B cell (primary cell): ENCODE results near the gene HSD11B1. TPM values are rescaled to one million over a fixed set of nuclear protein-coding genes. Genes with fewer than 3 reads are reported as not detected.
A peak's percentile ranks its signal among the peaks of the same experiment; 100 is the strongest.

Experiments used
- ATAC-seq: fragments of 200-7000 bp; cut with Tn5 transposase; one replicate; pipeline ENCODE4 v1.10.0; 2021; ENCODE audit warnings: low read depth, mild to moderate bottlenecking, moderate number of reproducible peaks, moderate library complexity
- CTCF ChIA-PET: fragments of 350-600 bp; sonication (Branson Sonifier 250); formaldehyde crosslinking; loops from one replicate; lab custom pipeline; 2021; ENCODE audit warnings: antibody characterized with exemption, inconsistent platforms; lab: Charles Lee
- POLR2A ChIA-PET: fragments of 350-600 bp; sonication (Branson Sonifier 250); formaldehyde crosslinking; loops from one replicate; lab custom pipeline; 2021; ENCODE audit warnings: antibody characterized with exemption; lab: Charles Lee
- DNase-seq: peaks from one replicate; pipeline ENCODE4 v3.0.0; 2013
- H2AFZ ChIP-seq: 2 replicates; pipeline ENCODE4 v1.6.1; 2012; ENCODE audit warnings: mild to moderate bottlenecking, low read depth, low read length; ENCODE audit not compliant: insufficient read depth, poor library complexity, severe bottlenecking
- H3K27ac ChIP-seq, 2 donors: 1 replicate in 1 of 2; 2 replicates in 1 of 2; pipeline ENCODE4 v1.5.1; 2012 to 2013; ENCODE audit warnings: low read length in 2 of 2, mild to moderate bottlenecking in 2 of 2, moderate library complexity in 1 of 2
- H3K27me3 ChIP-seq, 4 experiments: fragments of 200-600 bp in 1 of 4; sonication (generic) in 1 of 4; replicated peaks in 1 of 4; 1 replicate in 2 of 4; 2 replicates in 2 of 4; pipeline versions ENCODE4 v1.6.1 to v1.7.0; 2013 to 2016; ENCODE audit warnings: low read length in 3 of 4, mild to moderate bottlenecking in 2 of 4, mixed read lengths in 1 of 4, moderate library complexity in 1 of 4; ENCODE audit not compliant: insufficient read depth in 4 of 4, control insufficient read depth in 3 of 4; ENCODE audit errors: control extremely low read depth in 1 of 4
- H3K36me3 ChIP-seq, 2 experiments: replicated peaks in 1 of 2; 1 replicate in 1 of 2; 2 replicates in 1 of 2; pipeline versions ENCODE4 v1.6.1 to v1.7.1; 2013; ENCODE audit warnings: low read length in 1 of 2; ENCODE audit not compliant: insufficient read depth in 2 of 2, control insufficient read depth in 1 of 2; ENCODE audit errors: control extremely low read depth in 1 of 2, extremely low read depth in 1 of 2
- H3K4me1 ChIP-seq, 2 donors: fragments of 200-600 bp in 1 of 2; sonication (generic) in 1 of 2; 1 replicate in 1 of 2; 2 replicates in 1 of 2; pipeline versions ENCODE4 v1.5.1 to v1.6.1; 2013 to 2017; ENCODE audit warnings: low read length in 2 of 2; ENCODE audit not compliant: control insufficient read depth in 2 of 2, insufficient read depth in 2 of 2
- H3K4me2 ChIP-seq: replicated peaks from 2 replicates; pipeline ENCODE3; 2012; ENCODE audit warnings: mild to moderate bottlenecking, low read depth, low read length; ENCODE audit not compliant: poor library complexity, severe bottlenecking
- H3K4me3 ChIP-seq, 5 experiments: fragments of 200-600 bp in 1 of 5; sonication (generic) in 1 of 5; 1 replicate in 3 of 5; 2 replicates in 2 of 5; pipeline versions ENCODE4 v1.5.1 to v1.7.0; 2011 to 2016; ENCODE audit warnings: low read length in 4 of 5, mild to moderate bottlenecking in 4 of 5, low read depth in 2 of 5, control low read depth in 1 of 5, moderate library complexity in 1 of 5; ENCODE audit not compliant: insufficient read depth in 1 of 5; ENCODE audit errors: control extremely low read depth in 1 of 5, extremely low read depth in 1 of 5
- H3K79me2 ChIP-seq: fragments of 200-600 bp; sonication (generic); one replicate; pipeline ENCODE4 v1.6.0; 2016; ENCODE audit warnings: low read length; ENCODE audit not compliant: control insufficient read depth, insufficient read depth
- H3K9ac ChIP-seq: fragments of 200-600 bp; sonication (generic); 2 replicates; pipeline ENCODE4 v1.6.1; 2017; ENCODE audit warnings: mild to moderate bottlenecking, low read length, moderate library complexity
- H3K9me3 ChIP-seq, 3 donors: one replicate each; pipeline versions ENCODE4 v1.6.1 to v1.7.1; 2013; ENCODE audit warnings: low read length in 2 of 3; ENCODE audit not compliant: control insufficient read depth in 2 of 3, insufficient read depth in 1 of 3; ENCODE audit errors: control extremely low read depth in 1 of 3
- H4K20me1 ChIP-seq: 2 replicates; pipeline ENCODE4 v1.6.0; 2012; ENCODE audit warnings: mild to moderate bottlenecking, low read length; ENCODE audit not compliant: insufficient read depth, control insufficient read depth, poor library complexity, severe bottlenecking
- H3K27ac Mint-ChIP-seq: one replicate; pipeline ENCODE4 v1.8.0; 2021; ENCODE audit warnings: mixed read lengths
- H3K27me3 Mint-ChIP-seq: one replicate; pipeline ENCODE4 v1.8.0; 2021; ENCODE audit warnings: mixed read lengths
- H3K4me1 Mint-ChIP-seq: one replicate; pipeline ENCODE4 v1.8.0; 2021; ENCODE audit warnings: mixed read lengths
- H3K4me3 Mint-ChIP-seq: one replicate; pipeline ENCODE4 v1.8.0; 2021; ENCODE audit warnings: mixed read lengths
- H3K9me3 Mint-ChIP-seq: one replicate; pipeline ENCODE4 v1.8.0; 2022; ENCODE audit warnings: mixed read lengths; ENCODE audit not compliant: insufficient read depth
- EZH2 ChIP-seq: IDR thresholded peaks from 2 replicates; pipeline ENCODE4 v1.6.1; 2012; ENCODE audit warnings: borderline replicate concordance, low read depth, mild to moderate bottlenecking, moderate library complexity, low read length; ENCODE audit not compliant: insufficient read depth, poor library complexity, severe bottlenecking
- WGBS: methylation state at CpG from one replicate; pipeline ENCODE4 v1.1.5; 2013; ENCODE audit warnings: missing lambda C conversion rate; ENCODE audit not compliant: insufficient coverage; 5-methylcytosine and 5-hydroxymethylcytosine counted together
- intact Hi-C: fragments of 100-400 bp; cut with micrococcal nuclease; formaldehyde crosslinking; loops from one replicate; pipeline ENCODE4 v1.10.0; 2022
- polyA plus RNA-seq: library from polyadenylated mRNA; depleted of rRNA; stranded (reverse); fragments of >200 nt; gene quantifications from 2 replicates; pipeline ENCODE4 v1.2.3, GENCODE V29; 2012
- total RNA-seq, 2 donors: library from RNA; stranded (reverse); fragments of 120-200 nt in 1 of 2; gene quantifications; 1 replicate in 1 of 2; 2 replicates in 1 of 2; pipeline versions ENCODE4 v1.2.3 to v1.2.4, GENCODE V29; 2013 to 2022
- TF ChIP-seq, protein P1 (sequence below): fragments of 200-600 bp; IDR thresholded peaks from one replicate; pipeline ENCODE4 v1.8.0; 2022; ENCODE audit warnings: antibody characterized with exemption, mild to moderate bottlenecking

Gene HSD11B1
- total and polyA plus RNA-seq, 2 donors (not counting 1 experiment from before 2014, with no cell fraction given), result not detected

DNA sequence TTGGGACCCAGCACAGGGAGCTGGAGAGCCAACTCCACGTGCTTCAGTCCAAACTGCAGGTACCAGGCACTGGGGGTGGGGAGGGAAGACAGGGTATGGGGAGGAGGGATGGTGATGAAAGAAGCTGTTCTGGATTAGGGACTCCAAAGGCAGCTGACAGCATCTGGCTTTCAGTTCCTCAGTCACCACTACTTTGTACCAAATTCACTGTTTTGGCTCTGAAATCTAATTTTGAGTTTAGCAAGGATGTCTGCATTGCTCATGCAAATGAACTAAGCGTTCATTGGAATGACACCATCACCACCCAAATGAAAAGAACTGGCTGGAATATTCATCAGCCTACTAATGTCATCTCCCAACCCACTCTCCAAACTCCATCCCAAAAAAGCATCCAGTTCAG is 71.0 kb downstream of the HSD11B1 start:
- TF ChIP-seq EZH2, result no peak
- TF ChIP-seq, protein P1, sequence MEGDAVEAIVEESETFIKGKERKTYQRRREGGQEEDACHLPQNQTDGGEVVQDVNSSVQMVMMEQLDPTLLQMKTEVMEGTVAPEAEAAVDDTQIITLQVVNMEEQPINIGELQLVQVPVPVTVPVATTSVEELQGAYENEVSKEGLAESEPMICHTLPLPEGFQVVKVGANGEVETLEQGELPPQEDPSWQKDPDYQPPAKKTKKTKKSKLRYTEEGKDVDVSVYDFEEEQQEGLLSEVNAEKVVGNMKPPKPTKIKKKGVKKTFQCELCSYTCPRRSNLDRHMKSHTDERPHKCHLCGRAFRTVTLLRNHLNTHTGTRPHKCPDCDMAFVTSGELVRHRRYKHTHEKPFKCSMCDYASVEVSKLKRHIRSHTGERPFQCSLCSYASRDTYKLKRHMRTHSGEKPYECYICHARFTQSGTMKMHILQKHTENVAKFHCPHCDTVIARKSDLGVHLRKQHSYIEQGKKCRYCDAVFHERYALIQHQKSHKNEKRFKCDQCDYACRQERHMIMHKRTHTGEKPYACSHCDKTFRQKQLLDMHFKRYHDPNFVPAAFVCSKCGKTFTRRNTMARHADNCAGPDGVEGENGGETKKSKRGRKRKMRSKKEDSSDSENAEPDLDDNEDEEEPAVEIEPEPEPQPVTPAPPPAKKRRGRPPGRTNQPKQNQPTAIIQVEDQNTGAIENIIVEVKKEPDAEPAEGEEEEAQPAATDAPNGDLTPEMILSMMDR, result no peak
- Histone ChIP-seq H3K27ac (peak overlapping the region; percentile 35 to 77), H3K4me3 (peak overlapping the region in 1 of 5 experiments; percentile 13), H3K4me1 (peaks cover 53 to 56% of the 10 kb centered on the region in 2 donors), H3K36me3 (peaks cover 8 to 87% of the 10 kb centered on the region in 2 experiments), H3K4me2 (peak overlapping the region; percentile 63), H4K20me1 (peaks cover 21% of the 10 kb centered on the region), H3K9me3 (no peaks in the 10 kb centered on the region), H3K9ac (no peak overlapping the region), H2AFZ (no peak overlapping the region), H3K27me3 (no peaks in the 10 kb centered on the region), H3K79me2 (peaks cover 29% of the 10 kb centered on the region)
- ChIA-PET CTCF (interaction anchor here (0.7 to 3.7 kb wide), 6 partner anchors 8 to 44 kb away, joined by 5 to 28 read pairs (median 8); partner anchors contain the start of gene TRAF3IP3), POLR2A (interaction anchor here (2.0 to 3.1 kb wide), 2 partner anchors 8 to 20 kb away, joined by 5 to 12 read pairs; partner anchors contain the start of genes C1orf74 and TRAF3IP3)
- peaks cover 3% of the 10 kb centered on the region for H3K4me1 Mint-ChIP-seq
- DNase-seq (no peak), ATAC-seq (no peak)
- H3K9me3 Mint-ChIP-seq, result no peaks in the 10 kb centered on the region
- WGBS, result 33% methylated on average over 2 of the region's 2 CpGs
- no peak overlapping the region for H3K27ac Mint-ChIP-seq
- intact Hi-C loops, result loop anchor here (2.0 kb wide), 1 partner anchor 19 kb away; the partner anchor contains the start of gene TRAF3IP3
- no peaks in the 10 kb centered on the region for H3K27me3 Mint-ChIP-seq
- H3K4me3 Mint-ChIP-seq, result peak overlapping the region; percentile 81

DNA sequence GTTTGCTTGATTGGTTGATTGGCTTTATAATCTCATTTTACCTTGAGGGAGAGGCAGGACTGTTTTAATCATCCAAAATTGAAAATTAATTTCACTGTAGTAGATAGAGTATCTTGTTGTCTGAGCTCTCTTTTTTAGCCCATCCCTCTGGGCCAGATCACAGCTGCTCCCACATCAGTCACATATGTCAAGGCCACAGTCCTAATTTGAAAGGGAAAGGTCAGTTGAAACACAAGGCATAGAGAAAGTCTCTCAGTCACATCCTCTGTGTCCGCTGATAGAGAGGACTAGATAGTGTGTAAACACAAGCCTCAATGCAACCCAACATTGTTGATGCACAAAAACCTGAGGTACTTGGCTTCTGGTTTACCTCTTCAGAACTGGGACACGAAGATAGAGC is 72.9 kb downstream of the HSD11B1 start:
- peaks cover 5% of the 10 kb centered on the region for H3K4me1 Mint-ChIP-seq

More for the DNA sequence above, 72.9 kb downstream of the HSD11B1 start:
- no peak overlapping the region for H3K4me3 Mint-ChIP-seq
- DNase-seq (no peak), ATAC-seq (no peak)
- Histone ChIP-seq H3K4me1 (peaks cover 36 to 38% of the 10 kb centered on the region in 2 donors), H3K9me3 (no peaks in the 10 kb centered on the region), H3K4me2 (no peak overlapping the region), H3K4me3 (no peak overlapping the region), H3K27me3 (no peaks in the 10 kb centered on the region), H3K9ac (no peak overlapping the region), H3K79me2 (peaks cover 22% of the 10 kb centered on the region), H3K36me3 (peaks cover 8 to 93% of the 10 kb centered on the region in 2 experiments), H3K27ac (peak overlapping the region in 1 of 2 donors; percentile 63), H4K20me1 (peaks cover 13% of the 10 kb centered on the region), H2AFZ (no peak overlapping the region)
- intact Hi-C loops, result no loop called here
- peak overlapping the region; percentile 50 for H3K27ac Mint-ChIP-seq
- POLR2A ChIA-PET, result no interaction called here
- no peaks in the 10 kb centered on the region for H3K9me3 Mint-ChIP-seq
- CTCF ChIA-PET, result interaction anchor here (0.7 to 1.2 kb wide), 3 partner anchors 8 to 45 kb away, joined by 3 read pairs; no protein-coding TSS in a partner anchor
- TF ChIP-seq EZH2, result no peak
- TF ChIP-seq, protein P1, result no peak
- 100% methylated on average over 2 of the region's 2 CpGs for WGBS
- no peaks in the 10 kb centered on the region for H3K27me3 Mint-ChIP-seq
